Activated CD4-positive, alpha-beta T cell treated with anti-CD3 and anti-CD28 coated beads for 36 hours (primary cell): Measurements from ENCODE around the gene HAPLN3. TPM values are rescaled to one million over a fixed set of nuclear protein-coding genes. Genes with fewer than 3 reads are reported as not detected.

Source experiments
- ATAC-seq: fragments of 200-7000 bp; cut with Tn5 transposase; one replicate; pipeline ENCODE4 v1.10.0; 2021; ENCODE audit warnings: mild to moderate bottlenecking, moderate library complexity
- CTCF ChIA-PET: fragments of 350-600 bp; sonication (Branson Sonifier 250); formaldehyde crosslinking; loops from one replicate; lab custom pipeline; 2021; ENCODE audit warnings: antibody characterized with exemption; lab: Charles Lee
- POLR2A ChIA-PET: fragments of 350-600 bp; sonication (Branson Sonifier 250); formaldehyde crosslinking; loops from one replicate; lab custom pipeline; 2021; ENCODE audit warnings: antibody characterized with exemption, inconsistent platforms; lab: Charles Lee
- DNase-seq: peaks from one replicate; pipeline ENCODE4 v3.0.0-alpha.2; 2020
- H3K27ac Mint-ChIP-seq: one replicate; pipeline ENCODE4 v1.8.0; 2021; ENCODE audit warnings: mixed read lengths
- H3K27me3 Mint-ChIP-seq: one replicate; pipeline ENCODE4 v1.8.0; 2021; ENCODE audit warnings: mixed read lengths
- H3K36me3 Mint-ChIP-seq: one replicate; pipeline ENCODE4 v1.8.0; 2021; ENCODE audit warnings: low read depth, mixed read lengths
- H3K4me1 Mint-ChIP-seq: one replicate; pipeline ENCODE4 v1.8.0; 2021; ENCODE audit warnings: mixed read lengths
- H3K4me3 Mint-ChIP-seq: one replicate; pipeline ENCODE4 v1.8.0; 2021; ENCODE audit warnings: mild to moderate bottlenecking, moderate library complexity, mixed read lengths
- H3K9me3 Mint-ChIP-seq: one replicate; pipeline ENCODE4 v1.8.0; 2021; ENCODE audit warnings: low read depth, mixed read lengths
- intact Hi-C, 2 experiments: fragments of 100-400 bp; cut with DNase I in 1 of 2; cut with micrococcal nuclease in 1 of 2; formaldehyde crosslinking; loops; one replicate each; pipeline versions ENCODE4 v1.14.2 to v1.15.1; 2022 to 2024; cut with DNase I, micrococcal nuclease
- total RNA-seq, 2 experiments: library from RNA; stranded (reverse); gene quantifications; one replicate each; pipeline ENCODE4 v1.2.3, GENCODE V29; 2021

Gene HAPLN3
- total RNA-seq, 2 experiments from 2014 or later, result 53.9 to 64.1 TPM

DNA sequence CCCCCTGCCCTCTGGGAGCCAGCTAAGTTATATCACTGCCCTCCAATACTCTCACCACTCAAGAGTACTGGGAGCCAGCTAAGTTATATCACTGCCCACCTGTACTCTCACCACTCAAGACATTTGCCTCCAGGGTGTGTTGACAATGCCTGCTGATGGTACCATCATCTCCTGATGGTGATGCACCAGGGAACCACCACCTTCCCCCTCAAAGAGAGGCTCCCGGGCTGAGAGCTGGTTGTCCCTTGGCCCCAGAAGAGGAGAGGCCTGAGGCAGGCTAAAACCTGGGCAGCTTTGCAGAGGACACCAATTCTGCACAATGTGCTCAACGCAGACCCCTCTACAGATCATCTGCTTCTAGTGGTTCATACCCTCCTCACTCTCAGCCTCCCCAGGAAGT lies 7.5 kb upstream of the HAPLN3 start:
- peaks cover 2% of the 10 kb centered on the region for H3K36me3 Mint-ChIP-seq
- peaks cover 35% of the 10 kb centered on the region for H3K4me1 Mint-ChIP-seq
- H3K27me3 Mint-ChIP-seq, result no peaks in the 10 kb centered on the region
- no peaks in the 10 kb centered on the region for H3K9me3 Mint-ChIP-seq
- DNase-seq, result no peak
- POLR2A ChIA-PET, result interaction anchor here (0.5 to 1.2 kb wide), 2 partner anchors 185 to 1483 kb away, joined by 4 to 8 read pairs; partner anchors contain the start of gene ABHD2
- no peak for ATAC-seq
- CTCF ChIA-PET, result interaction anchor here (0.8 to 5.2 kb wide), 6 partner anchors 8 to 118 kb away, joined by 3 to 73 read pairs (median 8); partner anchors contain the start of gene HAPLN3
- intact Hi-C loops, result no loop called here
- H3K27ac Mint-ChIP-seq, result no peak overlapping the region
- no peak overlapping the region for H3K4me3 Mint-ChIP-seq

GRCh38 chr15:88902221-88902835 lies 7.0 kb upstream of the HAPLN3 start:
- H3K4me1 Mint-ChIP-seq, result peaks cover 40% of the 10 kb centered on the region
- H3K4me3 Mint-ChIP-seq, result no peak overlapping the region
- H3K27ac Mint-ChIP-seq, result peak overlapping the region; percentile 49
- DNase-seq (no peak), ATAC-seq (no peak)
- peaks cover 2% of the 10 kb centered on the region for H3K36me3 Mint-ChIP-seq
- H3K9me3 Mint-ChIP-seq, result no peaks in the 10 kb centered on the region
- ChIA-PET POLR2A (interaction anchor here (0.5 to 1.2 kb wide), 2 partner anchors 186 to 1484 kb away, joined by 4 to 8 read pairs; partner anchors contain the start of gene ABHD2), CTCF (interaction anchor here (0.6 to 5.2 kb wide), 5 partner anchors 7 to 175 kb away, joined by 3 to 73 read pairs (median 8); partner anchors contain the start of gene HAPLN3)
- intact Hi-C loops, result no loop called here
- no peaks in the 10 kb centered on the region for H3K27me3 Mint-ChIP-seq

DNA sequence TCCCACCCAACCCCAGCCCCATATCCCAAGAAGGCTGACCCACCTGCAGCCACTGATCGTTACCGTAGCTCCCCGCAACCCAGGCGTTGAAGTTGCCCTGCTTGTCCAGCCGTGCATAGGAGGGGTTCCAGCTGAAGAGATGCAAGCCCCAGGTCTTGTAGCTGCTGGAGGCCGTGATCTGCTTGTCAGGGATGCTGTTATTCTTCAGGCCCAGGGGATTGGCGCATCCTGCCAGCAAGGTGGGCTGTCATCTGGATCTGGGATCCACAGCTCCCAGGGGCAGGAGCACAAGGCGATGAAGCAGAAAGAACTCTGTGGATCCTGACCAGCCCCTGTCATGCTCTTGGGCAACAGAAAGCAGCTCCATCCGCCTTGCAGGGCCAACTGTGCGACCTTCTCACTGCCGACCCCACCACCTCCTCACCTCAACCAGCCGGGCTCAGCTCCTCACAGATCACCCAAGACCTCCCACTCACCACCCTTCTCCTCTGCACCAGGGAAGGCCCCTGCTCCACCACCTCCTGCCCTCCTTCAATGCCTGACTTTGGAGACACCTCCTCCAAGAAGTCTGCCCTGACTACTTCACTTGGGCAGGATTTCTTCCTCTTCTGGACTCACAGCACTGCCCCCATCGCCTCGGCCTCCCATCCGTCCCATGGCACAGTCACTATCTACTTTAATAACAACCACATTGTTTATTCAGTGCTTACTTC lies 6.3 kb upstream of the HAPLN3 start:
- POLR2A ChIA-PET, result no interaction called here
- no peak for ATAC-seq
- Mint-ChIP-seq H3K4me1 (peaks cover 47% of the 10 kb centered on the region), H3K27ac (peak overlapping the region; percentile 49), H3K4me3 (no peak overlapping the region), H3K36me3 (peaks cover 2% of the 10 kb centered on the region), H3K27me3 (no peaks in the 10 kb centered on the region), H3K9me3 (no peaks in the 10 kb centered on the region)
- DNase-seq, result no peak
- intact Hi-C loops, result no loop called here
- CTCF ChIA-PET, result interaction anchor here (0.6 to 5.2 kb wide), 3 partner anchors 119 to 287 kb away, joined by 3 to 73 read pairs (median 4); no protein-coding TSS in a partner anchor

DNA sequence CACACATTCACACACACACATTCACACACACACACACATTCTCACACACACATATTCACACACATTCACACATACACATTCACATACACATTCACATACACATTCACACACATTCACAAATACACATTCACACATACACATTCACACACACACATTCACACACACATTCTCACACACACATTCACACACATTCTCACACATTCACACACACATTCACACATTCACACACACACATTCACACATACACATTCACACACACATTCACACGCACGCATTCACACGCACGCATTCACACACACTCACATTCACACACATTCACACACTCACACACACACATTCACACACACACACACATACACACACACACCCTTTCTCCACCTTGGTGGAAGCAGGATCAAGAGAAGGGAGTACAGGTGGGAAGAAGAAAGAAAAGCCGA lies 5.7 kb upstream of the HAPLN3 start:
- no peak overlapping the region for H3K27ac Mint-ChIP-seq
- H3K9me3 Mint-ChIP-seq, result no peaks in the 10 kb centered on the region
- DNase-seq (no peak), ATAC-seq (no peak)
- no peak overlapping the region for H3K4me3 Mint-ChIP-seq
- ChIA-PET CTCF (interaction anchor here (0.6 to 5.2 kb wide), 2 partner anchors 120 to 286 kb away, joined by 4 to 73 read pairs; no protein-coding TSS in a partner anchor), POLR2A (no interaction called here)
- intact Hi-C loops, result no loop called here
- H3K36me3 Mint-ChIP-seq, result peaks cover 2% of the 10 kb centered on the region
- H3K4me1 Mint-ChIP-seq, result peaks cover 48% of the 10 kb centered on the region
- H3K27me3 Mint-ChIP-seq, result no peaks in the 10 kb centered on the region

- H3K4me3 Mint-ChIP-seq, result no peak overlapping the region
- H3K27me3 Mint-ChIP-seq, result no peaks in the 10 kb centered on the region
- no peak overlapping the region for H3K27ac Mint-ChIP-seq
- H3K4me1 Mint-ChIP-seq, result peaks cover 50% of the 10 kb centered on the region
- CTCF ChIA-PET, result interaction anchor here (0.6 kb wide), 1 partner anchor 157 kb away, joined by 6 read pairs; no protein-coding TSS in a partner anchor
- ATAC-seq (no peak), DNase-seq (no peak)
- POLR2A ChIA-PET, result no interaction called here
- no peaks in the 10 kb centered on the region for H3K9me3 Mint-ChIP-seq
- intact Hi-C loops, result no loop called here
- peaks cover 2% of the 10 kb centered on the region for H3K36me3 Mint-ChIP-seq
These were observed 5.1 kb upstream of the HAPLN3 start for GRCh38 chr15:88900309-88900981.

DNA sequence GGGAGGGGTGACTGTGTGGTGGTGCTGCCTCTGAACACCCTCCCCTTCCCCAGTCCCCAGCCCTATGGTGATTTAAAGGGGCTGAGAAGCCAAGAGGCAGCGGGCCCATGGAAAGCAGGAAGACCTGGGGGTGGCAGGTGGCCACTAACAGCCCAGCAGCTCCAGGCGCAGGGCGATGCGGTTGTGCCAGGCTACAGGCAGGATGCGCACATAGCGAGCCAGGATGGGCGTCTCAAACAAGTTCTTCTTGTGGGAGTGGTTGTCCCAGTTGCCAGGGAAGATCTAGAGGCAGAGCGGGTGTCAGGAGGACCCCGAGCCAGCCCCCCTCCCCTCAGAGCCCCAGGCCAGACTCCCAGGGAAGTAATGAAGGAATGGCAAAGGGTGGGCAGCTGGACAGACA lies 3.9 kb upstream of the HAPLN3 start:
- H3K9me3 Mint-ChIP-seq, result no peaks in the 10 kb centered on the region

DNA sequence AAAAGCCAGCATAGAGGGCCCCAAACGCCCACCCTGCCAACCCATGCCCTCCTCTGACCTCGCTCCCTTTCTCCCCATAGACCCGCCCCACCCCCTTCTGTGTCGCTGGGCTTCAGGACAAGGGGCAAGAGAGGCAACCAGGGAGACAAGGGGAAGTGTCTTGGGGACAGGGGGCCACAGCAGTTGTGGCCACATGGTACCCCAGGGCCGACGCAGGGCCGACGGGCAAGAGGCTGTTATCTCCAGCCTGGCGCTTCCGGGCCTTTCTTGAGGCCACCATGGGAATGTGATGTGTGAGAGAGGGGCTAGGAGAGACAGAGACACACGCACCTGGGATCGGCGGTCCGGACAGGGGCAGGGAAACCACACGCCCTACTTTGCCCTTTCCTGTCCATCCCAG lies 3.4 kb upstream of the HAPLN3 start:
- no peak for ATAC-seq
- H3K27me3 Mint-ChIP-seq, result no peaks in the 10 kb centered on the region

More for the DNA sequence above, 3.9 kb upstream of the HAPLN3 start:
- no peaks in the 10 kb centered on the region for H3K27me3 Mint-ChIP-seq
- DNase-seq (no peak), ATAC-seq (no peak)
- H3K27ac Mint-ChIP-seq, result no peak overlapping the region
- ChIA-PET CTCF (no interaction called here), POLR2A (no interaction called here)
- peaks cover 39% of the 10 kb centered on the region for H3K4me1 Mint-ChIP-seq
- intact Hi-C loops, result loop anchor here (5.0 to 10.0 kb wide), 4 partner anchors 228 to 436 kb away; partner anchors contain the start of gene POLG (in 1 of the 2)
- peaks cover 3% of the 10 kb centered on the region for H3K36me3 Mint-ChIP-seq
- H3K4me3 Mint-ChIP-seq, result no peak overlapping the region

GRCh38 chr15:88897456-88898194 lies 2.3 kb upstream of the HAPLN3 start:
- H3K4me1 Mint-ChIP-seq, result peaks cover 35% of the 10 kb centered on the region
- DNase-seq (peak; percentile 86), ATAC-seq (peak; percentile 80)
- intact Hi-C loops, result loop anchor here (5.0 to 10.0 kb wide), 4 partner anchors 230 to 437 kb away; partner anchors contain the start of gene POLG (in 1 of the 2)
- H3K36me3 Mint-ChIP-seq, result peaks cover 10% of the 10 kb centered on the region
- H3K9me3 Mint-ChIP-seq, result no peaks in the 10 kb centered on the region
- no peak overlapping the region for H3K4me3 Mint-ChIP-seq
- no peak overlapping the region for H3K27ac Mint-ChIP-seq
- ChIA-PET CTCF (interaction anchor here (0.5 to 1.5 kb wide), 5 partner anchors 7 to 274 kb away, joined by 3 to 7 read pairs (median 5); no protein-coding TSS in a partner anchor), POLR2A (no interaction called here)
- H3K27me3 Mint-ChIP-seq, result no peaks in the 10 kb centered on the region

More for the DNA sequence above, 3.4 kb upstream of the HAPLN3 start:
- ChIA-PET POLR2A (no interaction called here), CTCF (no interaction called here)
- H3K4me3 Mint-ChIP-seq, result no peak overlapping the region
- peaks cover 39% of the 10 kb centered on the region for H3K4me1 Mint-ChIP-seq
- H3K36me3 Mint-ChIP-seq, result peaks cover 4% of the 10 kb centered on the region
- intact Hi-C loops, result loop anchor here (5.0 to 10.0 kb wide), 4 partner anchors 229 to 436 kb away; partner anchors contain the start of gene POLG (in 1 of the 2)
- DNase-seq, result no peak
- no peaks in the 10 kb centered on the region for H3K9me3 Mint-ChIP-seq
- no peak overlapping the region for H3K27ac Mint-ChIP-seq

- Mint-ChIP-seq H3K27ac (no peak overlapping the region), H3K4me3 (no peak overlapping the region), H3K9me3 (no peaks in the 10 kb centered on the region), H3K36me3 (peaks cover 10% of the 10 kb centered on the region), H3K4me1 (peaks cover 35% of the 10 kb centered on the region), H3K27me3 (no peaks in the 10 kb centered on the region)
- intact Hi-C loops, result loop anchor here (5.0 to 10.0 kb wide), 4 partner anchors 230 to 438 kb away; partner anchors contain the start of gene POLG (in 1 of the 2)
- ATAC-seq, result no peak
- CTCF ChIA-PET, result interaction anchor here (1.2 to 1.5 kb wide), 4 partner anchors 8 to 273 kb away, joined by 3 to 7 read pairs (median 4); no protein-coding TSS in a partner anchor
- POLR2A ChIA-PET, result no interaction called here
- no peak for DNase-seq
These were observed 1.8 kb upstream of the HAPLN3 start for GRCh38 chr15:88897142-88897455.

- no peaks in the 10 kb centered on the region for H3K9me3 Mint-ChIP-seq
- peak overlapping the region; percentile 32 for H3K27ac Mint-ChIP-seq
- H3K36me3 Mint-ChIP-seq, result peaks cover 8% of the 10 kb centered on the region
- CTCF ChIA-PET, result interaction anchor here (1.2 to 2.1 kb wide), 7 partner anchors 8 to 273 kb away, joined by 3 to 15 read pairs (median 5); no protein-coding TSS in a partner anchor
- peaks cover 30% of the 10 kb centered on the region for H3K4me1 Mint-ChIP-seq
- intact Hi-C loops, result loop anchor here (5.0 to 10.0 kb wide), 4 partner anchors 231 to 438 kb away; partner anchors contain the start of gene POLG (in 1 of the 2)
- no peak for ATAC-seq
- DNase-seq, result no peak
- H3K4me3 Mint-ChIP-seq, result no peak overlapping the region
- H3K27me3 Mint-ChIP-seq, result no peaks in the 10 kb centered on the region
- POLR2A ChIA-PET, result no interaction called here
These were observed 1.1 kb upstream of the HAPLN3 start for GRCh38 chr15:88896333-88897033.
